ENCODE measurements around the gene KRT4.

DNA sequence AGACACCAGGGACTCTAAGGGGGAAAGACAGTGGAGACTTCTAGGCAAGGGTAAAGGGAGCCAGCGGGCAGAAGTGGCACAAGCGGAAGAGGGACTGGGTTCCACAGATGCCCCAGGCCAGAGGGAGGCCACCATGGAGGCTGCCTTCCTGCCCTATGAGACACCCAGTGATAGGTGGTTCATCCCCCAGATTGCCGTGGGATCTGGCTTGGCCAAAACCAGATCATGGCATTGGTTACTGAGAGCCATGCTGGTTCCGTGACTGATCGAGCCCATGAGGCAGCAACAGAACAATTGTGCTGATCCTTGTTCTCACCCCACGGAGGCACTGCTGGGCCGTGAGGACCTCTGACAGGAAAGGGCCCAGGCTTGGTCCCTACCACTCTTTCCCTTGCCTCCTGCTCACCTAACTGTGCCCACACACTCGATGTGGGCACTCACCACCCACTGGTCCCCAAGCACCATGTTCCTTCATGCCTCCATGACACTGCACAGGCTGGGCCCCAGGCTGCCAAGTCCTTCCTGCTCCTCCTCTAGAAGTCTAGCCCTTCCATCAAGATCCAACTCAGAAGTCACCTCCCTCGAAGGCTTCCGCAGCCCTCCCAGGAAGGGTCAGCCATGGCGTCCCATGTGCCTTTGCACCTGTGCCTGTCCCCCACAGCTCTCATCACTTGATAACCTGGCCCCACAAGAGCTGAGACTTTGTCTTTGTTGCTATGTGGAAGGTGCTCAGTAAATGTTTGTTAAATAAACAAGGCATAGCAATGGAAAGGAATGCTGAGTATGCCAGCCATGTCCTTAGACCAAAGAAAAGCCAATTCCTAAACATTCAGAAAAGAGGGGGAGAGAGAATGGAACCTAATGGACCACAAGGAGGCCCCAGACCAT lies 12.9 kb upstream of the KRT4 start:
- TF ChIP-seq, protein P1, sequence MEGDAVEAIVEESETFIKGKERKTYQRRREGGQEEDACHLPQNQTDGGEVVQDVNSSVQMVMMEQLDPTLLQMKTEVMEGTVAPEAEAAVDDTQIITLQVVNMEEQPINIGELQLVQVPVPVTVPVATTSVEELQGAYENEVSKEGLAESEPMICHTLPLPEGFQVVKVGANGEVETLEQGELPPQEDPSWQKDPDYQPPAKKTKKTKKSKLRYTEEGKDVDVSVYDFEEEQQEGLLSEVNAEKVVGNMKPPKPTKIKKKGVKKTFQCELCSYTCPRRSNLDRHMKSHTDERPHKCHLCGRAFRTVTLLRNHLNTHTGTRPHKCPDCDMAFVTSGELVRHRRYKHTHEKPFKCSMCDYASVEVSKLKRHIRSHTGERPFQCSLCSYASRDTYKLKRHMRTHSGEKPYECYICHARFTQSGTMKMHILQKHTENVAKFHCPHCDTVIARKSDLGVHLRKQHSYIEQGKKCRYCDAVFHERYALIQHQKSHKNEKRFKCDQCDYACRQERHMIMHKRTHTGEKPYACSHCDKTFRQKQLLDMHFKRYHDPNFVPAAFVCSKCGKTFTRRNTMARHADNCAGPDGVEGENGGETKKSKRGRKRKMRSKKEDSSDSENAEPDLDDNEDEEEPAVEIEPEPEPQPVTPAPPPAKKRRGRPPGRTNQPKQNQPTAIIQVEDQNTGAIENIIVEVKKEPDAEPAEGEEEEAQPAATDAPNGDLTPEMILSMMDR (IDR thresholded peaks at IDR 0.05): no peak
- no peak for TF ChIP-seq POLR2A (IDR thresholded peaks at IDR 0.05)

Data from testis (tissue), 2 donors.